ENCODE measurements around the gene COL16A1.

Gene COL16A1

DNA sequence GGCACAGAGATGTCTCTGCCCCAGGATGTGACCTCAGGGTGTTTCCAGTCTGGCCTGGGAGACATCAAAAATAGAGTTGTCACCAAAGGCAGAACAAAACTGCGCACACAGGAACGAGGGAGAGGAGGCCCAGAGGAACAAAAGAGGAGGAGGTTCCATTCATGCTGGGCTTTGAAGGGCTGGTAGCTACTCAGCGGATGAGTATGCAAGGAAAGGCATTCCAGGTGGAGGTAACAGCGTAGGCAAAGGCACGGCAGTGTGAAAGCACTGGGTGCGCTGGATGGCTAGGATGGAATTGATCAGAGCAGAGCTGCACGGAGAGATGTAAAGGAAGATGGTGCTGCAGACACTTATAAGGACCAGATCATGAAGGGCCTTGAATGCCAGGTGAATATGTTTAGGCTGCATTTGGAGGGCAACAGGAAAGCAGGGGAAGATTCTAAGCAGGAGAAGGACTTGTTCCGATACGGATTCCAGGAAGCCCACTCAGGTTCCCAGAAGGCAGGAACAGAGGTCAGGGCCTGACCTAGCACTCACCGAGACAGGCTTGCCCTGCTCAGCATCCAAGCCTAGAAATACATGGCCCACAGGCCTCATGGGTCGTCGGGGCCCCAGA is 6.3 kb downstream of the COL16A1 start:
- Histone ChIP-seq H3K79me2 (ENCODE audit: insufficient read depth, low read length) (no peaks in the 10 kb centered on the region), H3K4me1 (ENCODE audit: insufficient read depth, low read length, poor library complexity, severe bottlenecking) (peaks cover 26% of the 10 kb centered on the region), H3K4me2 (ENCODE audit: low read depth, low read length, poor library complexity, severe bottlenecking) (no peak overlapping the region), H3K9ac (ENCODE audit: low read depth, low read length, poor library complexity, severe bottlenecking) (no peak overlapping the region), H3K36me3 (ENCODE audit: insufficient read depth, low read length) (no peaks in the 10 kb centered on the region), H3F3A (ENCODE audit: low read depth) (no peaks in the 10 kb centered on the region), H3K4me3 (ENCODE audit: low read length, poor library complexity, severe bottlenecking) (no peak overlapping the region), H3K9me2 (replicated peaks; ENCODE audit: low read depth, low read length) (no peaks in the 10 kb centered on the region), H3K9me3 (ENCODE audit: insufficient read depth, low read depth, low read length) (no peaks in the 10 kb centered on the region), H3K27me3 (ENCODE audit: insufficient read depth, low read length, poor library complexity, severe bottlenecking) (no peaks in the 10 kb centered on the region), H2AFZ (ENCODE audit: low read length) (no peak overlapping the region), H4K20me1 (ENCODE audit: insufficient read depth, low read length, poor library complexity, severe bottlenecking) (no peaks in the 10 kb centered on the region)
- TF ChIP-seq EZH2phosphoT487 (IDR thresholded peaks at IDR 0.05; ENCODE audit: borderline replicate concordance) = no peak
- TF ChIP-seq, protein P1, sequence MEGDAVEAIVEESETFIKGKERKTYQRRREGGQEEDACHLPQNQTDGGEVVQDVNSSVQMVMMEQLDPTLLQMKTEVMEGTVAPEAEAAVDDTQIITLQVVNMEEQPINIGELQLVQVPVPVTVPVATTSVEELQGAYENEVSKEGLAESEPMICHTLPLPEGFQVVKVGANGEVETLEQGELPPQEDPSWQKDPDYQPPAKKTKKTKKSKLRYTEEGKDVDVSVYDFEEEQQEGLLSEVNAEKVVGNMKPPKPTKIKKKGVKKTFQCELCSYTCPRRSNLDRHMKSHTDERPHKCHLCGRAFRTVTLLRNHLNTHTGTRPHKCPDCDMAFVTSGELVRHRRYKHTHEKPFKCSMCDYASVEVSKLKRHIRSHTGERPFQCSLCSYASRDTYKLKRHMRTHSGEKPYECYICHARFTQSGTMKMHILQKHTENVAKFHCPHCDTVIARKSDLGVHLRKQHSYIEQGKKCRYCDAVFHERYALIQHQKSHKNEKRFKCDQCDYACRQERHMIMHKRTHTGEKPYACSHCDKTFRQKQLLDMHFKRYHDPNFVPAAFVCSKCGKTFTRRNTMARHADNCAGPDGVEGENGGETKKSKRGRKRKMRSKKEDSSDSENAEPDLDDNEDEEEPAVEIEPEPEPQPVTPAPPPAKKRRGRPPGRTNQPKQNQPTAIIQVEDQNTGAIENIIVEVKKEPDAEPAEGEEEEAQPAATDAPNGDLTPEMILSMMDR (conservative IDR thresholded peaks at IDR 0.05; ENCODE audit: low read length) = no peak

DNA sequence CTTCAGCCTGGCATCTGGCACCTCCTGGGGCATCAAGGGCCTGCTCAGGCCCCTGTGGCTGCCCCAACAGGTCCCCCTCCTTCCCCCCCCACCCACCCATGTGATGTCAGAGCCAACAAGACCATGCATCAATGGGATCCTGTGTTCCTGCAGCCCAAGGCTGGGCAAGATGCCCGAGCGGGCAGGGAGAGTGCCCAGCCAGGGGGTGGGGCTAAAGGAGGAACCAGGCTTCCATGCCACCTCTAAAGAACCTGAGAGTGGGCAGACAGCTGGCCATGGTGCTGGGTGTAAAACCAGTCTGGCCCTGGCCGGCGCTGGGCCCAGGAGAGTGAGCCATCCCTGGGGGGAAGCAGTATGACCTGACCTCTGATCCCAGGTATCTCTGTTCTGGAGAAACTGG is 7.6 kb downstream of the COL16A1 start:
- Histone ChIP-seq H3F3A (ENCODE audit: low read depth) (no peaks in the 10 kb centered on the region), H4K20me1 (ENCODE audit: insufficient read depth, low read length, poor library complexity, severe bottlenecking) (no peaks in the 10 kb centered on the region)

DNA sequence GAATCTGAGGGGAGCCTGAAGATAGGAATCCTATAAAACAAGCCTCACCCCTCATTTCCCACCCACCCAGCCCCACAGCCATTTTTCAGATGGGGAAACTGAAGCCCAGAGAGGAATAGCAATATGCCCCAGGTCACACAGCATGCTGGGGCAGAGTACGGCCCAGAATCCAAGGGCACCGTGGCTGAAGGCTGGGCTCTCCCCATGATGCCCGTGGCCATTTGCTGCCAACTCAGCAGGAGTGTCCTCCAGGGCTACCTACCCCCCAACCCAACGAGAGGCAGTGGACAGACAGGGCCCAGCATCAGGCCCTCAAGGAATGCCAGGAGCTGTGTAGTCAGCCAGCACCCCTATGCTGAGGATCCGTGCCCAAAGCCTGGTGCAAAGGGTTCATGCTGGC is 8.5 kb downstream of the COL16A1 start:
- Histone ChIP-seq H2AFZ (ENCODE audit: low read length) (no peak overlapping the region), H3K36me3 (ENCODE audit: insufficient read depth, low read length) (no peaks in the 10 kb centered on the region), H3K9ac (ENCODE audit: low read depth, low read length, poor library complexity, severe bottlenecking) (no peak overlapping the region), H3K4me2 (ENCODE audit: low read depth, low read length, poor library complexity, severe bottlenecking) (no peak overlapping the region), H3K9me2 (replicated peaks; ENCODE audit: low read depth, low read length) (no peaks in the 10 kb centered on the region), H3K4me3 (ENCODE audit: low read length, poor library complexity, severe bottlenecking) (no peak overlapping the region), H3K27me3 (ENCODE audit: insufficient read depth, low read length, poor library complexity, severe bottlenecking) (no peaks in the 10 kb centered on the region), H4K20me1 (ENCODE audit: insufficient read depth, low read length, poor library complexity, severe bottlenecking) (no peaks in the 10 kb centered on the region), H3F3A (ENCODE audit: low read depth) (no peaks in the 10 kb centered on the region), H3K9me3 (ENCODE audit: insufficient read depth, low read depth, low read length) (no peaks in the 10 kb centered on the region), H3K4me1 (ENCODE audit: insufficient read depth, low read length, poor library complexity, severe bottlenecking) (peaks cover 12% of the 10 kb centered on the region), H3K79me2 (ENCODE audit: insufficient read depth, low read length) (no peaks in the 10 kb centered on the region)
- TF ChIP-seq, protein P1 (conservative IDR thresholded peaks at IDR 0.05; ENCODE audit: low read length) = no peak
- TF ChIP-seq EZH2phosphoT487 (IDR thresholded peaks at IDR 0.05; ENCODE audit: borderline replicate concordance) = no peak

More for the DNA sequence above, 7.6 kb downstream of the COL16A1 start:
- no peak overlapping the region for H3K4me2 ChIP-seq (ENCODE audit: low read depth, low read length, poor library complexity, severe bottlenecking)
- H3K79me2 ChIP-seq (ENCODE audit: insufficient read depth, low read length) = no peaks in the 10 kb centered on the region
- no peaks in the 10 kb centered on the region for H3K36me3 ChIP-seq (ENCODE audit: insufficient read depth, low read length)
- TF ChIP-seq, protein P1 (conservative IDR thresholded peaks at IDR 0.05; ENCODE audit: low read length) = no peak
- no peak for TF ChIP-seq EZH2phosphoT487 (IDR thresholded peaks at IDR 0.05; ENCODE audit: borderline replicate concordance)
- H3K4me1 ChIP-seq (ENCODE audit: insufficient read depth, low read length, poor library complexity, severe bottlenecking) = peaks cover 21% of the 10 kb centered on the region
- no peak overlapping the region for H2AFZ ChIP-seq (ENCODE audit: low read length)
- no peak overlapping the region for H3K4me3 ChIP-seq (ENCODE audit: low read length, poor library complexity, severe bottlenecking)
- no peaks in the 10 kb centered on the region for H3K9me2 ChIP-seq (replicated peaks; ENCODE audit: low read depth, low read length)
- H3K9ac ChIP-seq (ENCODE audit: low read depth, low read length, poor library complexity, severe bottlenecking) = no peak overlapping the region
- H3K9me3 ChIP-seq (ENCODE audit: insufficient read depth, low read depth, low read length) = no peaks in the 10 kb centered on the region
- no peaks in the 10 kb centered on the region for H3K27me3 ChIP-seq (ENCODE audit: insufficient read depth, low read length, poor library complexity, severe bottlenecking)

All from Loucy (cell line).